Measurements from ENCODE around the gene AP3D1. TPM values are rescaled to one million over a fixed set of nuclear protein-coding genes. Genes with fewer than 3 reads are reported as not detected.
"Not testable (repeated sequence)": the region's sequence is repeated elsewhere in the genome, so short reads cannot be mapped to it uniquely, and the experiment has no call there.

Gene AP3D1
- total RNA-seq, result 109 and 114 TPM in 2 replicates
- 129 TPM for polyA plus RNA-seq (2012)

- DNase-seq (ENCODE audit: low read depth), result peak; percentile 100
Measured at GRCh38 chr19:2151339-2152229, at the start of gene AP3D1. Gene AP3D1 (minus strand): TSS chr19:2151566. CDS start chr19:2151334, 232 bp downstream.

GRCh38 chr19:2200624-2201294 is 49.4 kb upstream of the AP3D1 start:
- not testable (repeated sequence) for DNase-seq (ENCODE audit: low read depth)

DNA sequence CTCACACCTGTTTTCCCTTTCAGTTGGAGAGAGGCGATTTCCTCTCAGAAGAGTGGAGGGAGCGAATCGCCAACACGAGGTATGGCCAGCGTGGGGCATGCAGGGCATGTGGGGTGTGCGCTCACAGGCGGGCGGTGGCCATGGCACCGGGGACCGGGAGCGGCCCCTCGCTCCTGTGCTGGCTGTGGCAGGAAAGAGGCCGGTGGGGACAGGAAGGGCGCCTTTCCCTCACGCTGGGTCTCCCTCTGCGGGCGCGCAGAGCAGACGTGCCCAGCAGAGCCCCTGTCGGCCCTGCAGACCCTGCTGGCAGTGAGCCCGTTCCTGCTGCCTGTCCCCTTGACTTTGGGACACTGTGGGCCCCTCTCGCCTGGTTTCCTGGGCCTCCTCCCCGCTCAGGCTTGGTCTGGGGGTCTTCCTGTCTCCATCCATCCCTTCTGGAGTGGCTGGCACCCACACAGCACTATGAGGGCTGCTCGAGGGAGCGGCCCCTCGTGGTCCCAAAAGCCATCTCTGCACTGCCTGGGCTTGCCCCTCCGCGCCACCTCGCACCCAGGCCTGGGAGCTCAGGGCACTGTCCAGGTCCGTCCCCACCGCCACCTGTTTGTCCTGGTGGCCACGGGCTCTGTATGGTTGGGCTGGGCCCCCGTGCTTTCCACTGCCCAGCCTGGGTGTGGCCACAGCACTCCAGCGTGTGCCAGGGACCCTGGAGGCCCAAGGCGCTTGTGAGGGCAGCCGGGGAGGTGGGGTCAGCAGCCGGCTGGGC is 48.7 kb upstream of the AP3D1 start:
- DNase-seq (ENCODE audit: low read depth), result no peak

- DNase-seq (ENCODE audit: low read depth), result no peak
Measured at GRCh38 chr19:2199215-2199614, 47.8 kb upstream of the AP3D1 start.

DNA sequence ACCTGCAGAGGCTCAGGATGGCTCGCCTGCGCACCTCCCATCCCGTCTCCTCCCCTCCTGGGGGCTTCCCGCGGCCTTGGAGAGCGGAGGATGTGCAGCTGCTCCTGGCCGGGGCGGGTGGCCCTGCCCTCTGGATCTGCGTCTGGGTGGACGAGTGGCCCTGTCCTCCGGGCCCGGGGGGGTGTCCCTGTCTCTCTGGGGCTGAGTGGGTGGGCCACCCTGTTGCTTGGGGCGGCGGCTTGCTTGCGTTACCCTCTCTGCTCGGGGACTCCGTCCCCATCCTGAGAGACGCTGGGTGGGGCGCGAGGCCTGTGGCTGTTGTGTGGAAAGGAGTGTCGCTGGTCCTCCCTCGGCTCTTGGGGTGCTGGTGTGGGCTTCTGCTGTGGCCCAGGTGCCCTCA is 47.0 kb upstream of the AP3D1 start:
- no peak for DNase-seq (ENCODE audit: low read depth)

DNA sequence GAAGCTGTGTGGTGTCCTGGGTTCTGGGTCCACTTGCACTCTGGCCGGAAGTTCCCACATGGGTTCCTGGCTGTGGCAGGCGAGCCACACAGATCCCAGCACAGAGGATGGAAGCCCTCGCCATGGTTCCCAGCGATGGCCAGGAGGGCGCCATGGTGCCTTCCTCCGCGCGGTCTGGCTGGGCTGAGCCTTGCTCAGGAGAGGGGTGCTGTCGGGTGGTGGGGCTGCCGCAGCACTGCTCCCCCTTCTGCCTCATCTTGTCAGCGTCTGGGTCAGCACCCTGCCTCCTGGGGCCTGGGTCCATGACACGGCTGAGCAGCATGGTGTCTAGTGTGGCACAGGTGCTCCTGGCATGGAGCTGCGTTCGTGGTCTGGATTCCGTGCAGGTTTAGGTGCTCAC is 45.9 kb upstream of the AP3D1 start:
- DNase-seq (ENCODE audit: low read depth), result no peak

DNA sequence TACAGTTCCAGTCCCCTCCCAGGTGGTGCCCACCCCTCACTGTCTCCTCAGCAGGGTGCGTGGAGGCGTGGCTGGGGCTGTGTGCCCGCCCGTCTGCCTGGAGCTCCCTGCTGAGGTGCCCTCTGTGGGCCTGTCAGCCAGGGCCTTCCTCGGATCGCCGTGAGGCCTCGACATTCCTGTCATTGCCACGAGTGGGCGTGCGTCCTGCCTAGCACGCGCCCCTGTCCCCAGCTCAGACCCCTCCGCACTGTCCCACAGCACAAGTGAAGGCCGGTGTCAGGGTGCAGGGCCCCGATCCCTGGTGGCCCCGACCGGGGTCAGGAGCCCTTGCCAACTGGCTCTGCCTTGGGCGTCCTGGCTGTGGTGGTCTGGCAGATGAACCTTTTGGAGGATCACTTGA is 44.5 kb upstream of the AP3D1 start:
- DNase-seq (ENCODE audit: low read depth), result no peak

DNA sequence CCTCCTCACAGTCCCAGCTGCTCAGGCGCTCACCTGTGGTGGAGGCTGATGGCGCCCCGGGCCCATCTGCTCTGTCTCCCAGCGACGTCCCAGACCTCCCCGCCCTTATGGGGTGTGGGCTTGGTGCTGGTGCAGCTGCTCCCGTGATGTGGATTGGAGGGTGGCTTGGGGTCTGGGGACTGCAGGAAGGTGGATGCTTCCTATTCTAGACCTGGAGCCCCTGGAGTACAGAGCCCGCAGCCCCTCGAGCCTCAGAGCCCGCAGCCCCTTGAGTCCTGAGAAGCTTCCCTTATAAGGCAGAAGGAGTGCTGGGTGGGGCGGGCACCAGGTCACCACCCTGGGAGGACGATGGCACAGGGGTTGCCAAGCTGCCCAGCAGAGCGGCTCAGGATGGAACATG is 44.0 kb upstream of the AP3D1 start:
- DNase-seq (ENCODE audit: low read depth), result no peak

DNA sequence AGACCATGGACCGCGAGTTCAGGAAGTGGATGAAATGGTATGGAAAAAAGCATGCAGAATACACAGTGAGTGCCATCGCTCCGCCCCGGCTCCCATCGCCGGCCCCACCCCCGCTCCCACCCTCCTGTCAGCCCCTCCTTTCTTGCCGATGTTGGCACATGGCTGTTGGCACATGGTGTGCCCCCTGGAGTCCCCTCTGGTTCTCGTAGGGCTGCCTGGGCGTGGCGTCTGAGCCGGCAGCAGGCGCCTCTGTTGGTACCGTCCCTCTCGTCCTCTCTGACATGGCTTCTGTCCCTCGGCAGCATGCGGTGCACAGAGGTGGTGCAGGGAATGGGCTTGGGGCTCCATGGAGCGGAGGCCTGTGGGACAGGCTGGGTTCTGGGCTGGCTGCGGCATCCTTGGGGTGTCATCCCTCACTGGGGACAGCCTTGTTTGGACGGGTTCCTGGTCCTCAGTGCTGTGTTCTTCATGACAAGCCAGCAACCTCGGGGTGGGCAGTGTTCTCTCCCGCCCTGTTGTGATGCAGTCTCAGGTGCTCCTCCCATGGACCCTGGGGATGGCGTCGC is 43.2 kb upstream of the AP3D1 start:
- no peak for DNase-seq (ENCODE audit: low read depth)

- no peak for DNase-seq (ENCODE audit: low read depth)
Measured at GRCh38 chr19:2193807-2194206, 42.4 kb upstream of the AP3D1 start.

GRCh38 chr19:2192862-2193261 is 41.5 kb upstream of the AP3D1 start:
- DNase-seq (ENCODE audit: low read depth), result no peak

DNA sequence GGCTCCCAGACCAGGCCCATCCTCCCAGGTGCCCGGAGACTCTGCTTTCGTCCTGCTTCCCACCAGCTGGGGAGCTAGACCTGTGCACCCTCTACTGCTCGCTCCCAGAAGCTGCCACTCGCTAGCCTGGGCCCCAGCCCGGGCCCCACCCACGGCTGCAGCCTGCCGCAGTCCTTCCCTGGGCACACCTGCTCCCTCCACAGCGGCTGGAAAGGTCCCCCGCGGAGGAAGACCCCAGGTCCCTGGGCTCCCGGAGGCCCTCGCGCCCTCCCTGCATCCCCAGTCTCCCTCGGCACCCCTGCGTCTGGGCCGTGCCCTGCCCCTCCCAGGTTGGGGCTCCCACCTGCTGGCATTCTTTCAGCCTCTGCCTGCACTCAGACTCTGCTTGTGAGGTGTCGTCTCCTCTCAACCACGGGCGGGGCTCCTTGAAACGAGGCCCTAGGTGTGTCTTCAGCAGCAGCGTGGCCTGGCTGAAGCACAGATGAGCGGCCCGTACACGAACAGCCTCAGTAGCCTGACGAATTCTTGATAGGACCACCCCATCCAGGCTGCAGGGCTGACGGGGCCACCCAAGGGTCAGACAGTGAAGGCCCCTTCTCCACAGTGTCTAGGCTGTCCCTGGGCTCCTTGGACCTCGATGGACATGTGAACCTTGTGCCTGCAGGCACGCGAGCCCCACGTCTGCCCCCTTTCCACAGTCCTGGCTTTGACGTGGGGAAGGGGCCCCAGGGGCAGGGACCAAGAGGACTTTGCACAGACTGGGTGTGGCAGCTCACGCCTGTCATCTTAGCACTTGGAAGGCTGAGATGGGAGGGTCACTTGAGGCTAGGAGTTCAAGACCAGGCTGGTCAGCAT is 40.3 kb upstream of the AP3D1 start:
- DNase-seq (ENCODE audit: low read depth), result no peak

- DNase-seq (ENCODE audit: low read depth), result no peak
Measured at GRCh38 chr19:2190848-2191455, 39.6 kb upstream of the AP3D1 start.

DNA sequence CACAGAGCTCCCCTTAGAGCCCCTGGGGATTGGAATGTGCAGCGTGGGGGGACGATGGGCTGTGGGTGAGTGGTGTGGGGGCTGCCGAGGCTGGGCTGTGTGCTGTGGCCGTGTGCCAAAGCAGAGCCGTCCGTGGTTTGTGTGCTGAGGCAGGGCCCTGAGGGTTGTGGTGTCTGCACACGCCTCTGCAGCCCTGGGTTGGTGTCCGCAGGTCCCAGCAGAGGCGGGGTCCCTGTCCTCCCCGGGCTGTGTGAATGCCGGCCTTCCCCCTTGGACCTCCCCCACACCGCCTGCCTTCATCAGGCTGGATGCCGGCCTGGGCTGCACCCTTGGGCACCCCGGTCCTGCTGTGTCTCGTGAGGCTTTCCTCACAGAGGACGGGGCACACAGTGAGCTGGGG is 38.5 kb upstream of the AP3D1 start:
- no peak for DNase-seq (ENCODE audit: low read depth)

DNA sequence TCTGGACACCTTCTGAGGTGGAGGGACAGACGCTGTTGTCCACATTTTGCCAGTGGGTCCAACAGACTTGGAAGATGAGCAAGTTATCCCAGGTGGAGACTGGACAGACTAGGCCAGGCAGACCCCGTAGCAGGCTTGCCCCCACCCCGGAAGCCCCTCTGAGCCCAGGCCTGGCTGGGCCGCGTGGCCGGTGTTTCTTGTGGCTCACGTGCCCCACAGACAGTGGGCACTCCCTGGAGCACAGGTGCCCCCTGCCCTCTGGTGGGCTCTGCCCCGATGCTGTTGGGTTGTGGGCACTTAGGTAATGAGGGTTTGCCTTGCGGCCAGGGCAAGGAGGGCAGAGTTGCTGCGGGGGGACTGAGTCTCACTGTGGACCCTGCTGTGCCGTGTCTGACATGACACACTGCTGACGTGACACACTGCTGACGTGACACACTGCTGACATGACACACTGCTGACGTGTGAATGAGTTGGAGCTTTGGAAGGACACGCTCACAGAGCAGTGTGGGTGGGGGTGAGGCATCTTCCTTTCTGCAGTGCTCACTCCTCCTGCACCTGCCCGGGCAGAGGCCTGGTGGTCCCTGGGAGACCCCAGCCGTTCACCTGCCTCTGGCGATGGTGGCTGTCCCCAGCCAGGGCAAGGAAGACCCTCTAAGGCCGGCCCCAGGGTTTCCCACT is 37.5 kb upstream of the AP3D1 start:
- no peak for DNase-seq (ENCODE audit: low read depth)

GRCh38 chr19:2187159-2187558 is 35.8 kb upstream of the AP3D1 start:
- DNase-seq (ENCODE audit: low read depth), result no peak

DNA sequence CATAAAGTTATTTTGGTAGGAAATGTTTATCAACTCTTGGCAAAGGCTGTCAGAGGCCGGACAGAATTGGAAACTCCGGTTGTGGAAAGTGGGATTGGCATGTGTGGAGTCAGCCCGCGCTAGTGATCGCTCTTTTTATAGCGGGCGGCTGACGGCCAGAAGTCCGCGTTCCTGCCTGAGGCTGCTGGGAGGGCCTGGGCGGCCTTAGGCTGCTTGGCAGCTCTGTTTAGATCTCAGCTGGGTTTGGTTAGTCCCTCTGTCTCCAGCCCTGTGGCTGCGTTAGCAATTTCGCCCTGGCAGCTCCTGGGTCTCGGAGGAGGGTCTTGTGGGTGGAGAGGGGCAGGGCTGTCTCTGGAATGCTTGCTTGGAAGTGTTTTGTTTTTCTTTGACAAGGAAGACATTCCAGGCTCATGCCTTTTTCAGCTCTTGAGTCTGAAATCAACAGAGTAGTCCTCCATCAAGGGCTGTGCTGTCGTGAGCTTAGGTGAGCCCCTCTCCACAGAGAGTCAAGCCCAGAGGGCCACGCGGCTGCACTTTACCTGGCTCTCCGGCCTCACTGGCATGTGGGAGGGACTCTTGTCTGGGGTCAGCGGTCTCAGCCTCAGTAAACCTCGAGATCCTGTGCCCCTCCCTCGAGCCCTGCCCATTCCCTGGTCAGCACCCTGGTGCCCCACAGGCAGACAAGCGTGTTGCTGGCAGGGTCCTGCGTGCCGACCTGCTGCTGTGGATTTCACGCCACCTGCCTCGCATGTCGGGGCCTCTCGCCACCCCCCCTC is 34.9 kb upstream of the AP3D1 start:
- peak; percentile 95 for DNase-seq (ENCODE audit: low read depth)

DNA sequence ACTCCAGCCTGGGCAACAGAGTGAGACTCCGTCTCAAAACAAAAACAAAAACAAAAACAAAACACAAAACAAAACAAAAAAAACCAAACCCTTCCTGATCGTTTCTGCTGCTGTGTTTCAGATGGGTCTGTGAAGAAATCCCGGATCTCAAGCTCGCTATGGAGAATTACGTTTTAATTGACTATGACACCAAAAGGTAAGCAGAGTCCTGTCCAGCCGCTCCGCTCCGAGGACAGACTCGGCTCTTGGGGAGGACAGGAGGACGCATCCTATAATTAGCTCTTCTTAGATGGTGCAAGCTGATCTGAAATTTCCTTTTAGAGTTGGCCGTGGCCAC is 34.3 kb upstream of the AP3D1 start:
- no peak for DNase-seq (ENCODE audit: low read depth)

GRCh38 chr19:2184422-2184975 is 33.1 kb upstream of the AP3D1 start:
- no peak for DNase-seq (ENCODE audit: low read depth)

Measured in myocyte (in vitro differentiated cells).